ENCODE data around the gene CERT1.
"Not testable (repeated sequence)": the region's sequence is repeated elsewhere in the genome, so short reads cannot be mapped to it uniquely, and the experiment has no call there.

Gene CERT1

DNA sequence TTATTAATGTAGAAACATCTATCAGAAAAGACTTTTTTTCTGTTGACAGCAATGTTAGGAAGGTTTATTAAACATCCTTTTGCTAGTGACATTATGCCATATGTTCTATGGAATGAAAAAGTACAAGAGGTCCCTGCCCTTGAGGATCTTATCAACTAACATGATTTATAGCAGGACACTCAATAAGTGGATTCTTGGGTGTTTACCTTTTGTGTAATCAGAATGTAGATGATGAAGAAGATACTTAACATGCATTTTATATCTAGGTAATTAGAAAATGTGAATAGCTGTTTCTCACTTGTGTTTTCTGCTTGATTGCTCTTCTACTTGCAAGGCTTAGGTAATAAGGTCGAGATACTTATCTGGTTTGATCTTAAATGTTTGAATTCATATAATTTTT lies 169.5 kb downstream of the CERT1 start:
- DNase-seq = no peak

DNA sequence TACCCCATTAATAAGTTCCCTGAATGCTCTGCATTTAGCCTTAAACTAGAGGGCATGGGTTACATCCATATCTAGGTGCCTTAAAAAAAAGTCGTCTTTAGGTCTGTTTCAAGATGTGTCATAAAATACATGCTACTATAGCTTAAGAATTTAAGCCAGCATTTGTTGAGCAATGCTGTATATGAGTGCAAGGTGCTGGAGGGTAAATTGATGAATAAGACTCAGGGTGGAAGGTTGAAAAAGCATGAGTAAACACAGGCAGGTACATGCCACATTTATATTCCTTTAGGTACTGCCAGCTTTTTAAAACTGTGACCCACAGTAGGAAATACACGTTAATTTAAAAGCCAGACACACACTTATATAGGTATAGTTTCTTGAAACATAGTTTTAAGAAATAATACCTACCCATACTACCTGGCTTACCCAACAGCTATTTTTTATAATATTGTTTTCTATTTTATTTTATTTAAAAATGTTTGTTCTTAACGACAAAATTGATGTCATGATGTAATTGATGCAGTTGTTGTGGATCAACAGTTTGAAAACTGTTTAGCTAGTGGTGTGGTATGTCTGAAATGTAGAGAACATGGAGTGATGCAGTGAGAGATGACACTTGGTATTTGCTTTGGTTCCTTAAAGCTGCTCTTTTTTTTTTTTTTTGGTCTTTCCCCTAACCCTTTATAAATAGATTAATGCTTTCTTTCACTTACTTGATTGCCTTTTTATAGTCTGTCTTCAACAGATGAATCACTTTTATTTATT lies 170.5 kb downstream of the CERT1 start:
- no peak for DNase-seq

DNA sequence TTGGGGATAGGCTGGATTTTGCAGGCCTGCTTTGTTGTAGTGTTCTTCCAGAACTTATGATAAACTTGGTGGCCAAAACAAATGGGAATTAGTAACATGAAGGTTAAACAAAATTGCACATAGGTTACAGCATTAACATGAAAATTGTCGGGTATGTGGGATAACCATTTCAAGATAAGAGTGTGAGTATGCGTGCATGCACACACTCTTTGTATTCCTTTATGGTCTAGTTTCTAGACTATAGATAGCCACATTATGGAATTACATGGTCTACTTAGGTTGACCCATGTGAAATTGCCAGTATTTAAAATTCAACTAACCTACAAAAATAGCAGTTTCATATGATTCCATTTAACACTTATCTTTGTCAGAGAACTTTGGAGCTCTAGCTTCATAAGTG lies 173.0 kb downstream of the CERT1 start:
- DNase-seq = no peak

DNA sequence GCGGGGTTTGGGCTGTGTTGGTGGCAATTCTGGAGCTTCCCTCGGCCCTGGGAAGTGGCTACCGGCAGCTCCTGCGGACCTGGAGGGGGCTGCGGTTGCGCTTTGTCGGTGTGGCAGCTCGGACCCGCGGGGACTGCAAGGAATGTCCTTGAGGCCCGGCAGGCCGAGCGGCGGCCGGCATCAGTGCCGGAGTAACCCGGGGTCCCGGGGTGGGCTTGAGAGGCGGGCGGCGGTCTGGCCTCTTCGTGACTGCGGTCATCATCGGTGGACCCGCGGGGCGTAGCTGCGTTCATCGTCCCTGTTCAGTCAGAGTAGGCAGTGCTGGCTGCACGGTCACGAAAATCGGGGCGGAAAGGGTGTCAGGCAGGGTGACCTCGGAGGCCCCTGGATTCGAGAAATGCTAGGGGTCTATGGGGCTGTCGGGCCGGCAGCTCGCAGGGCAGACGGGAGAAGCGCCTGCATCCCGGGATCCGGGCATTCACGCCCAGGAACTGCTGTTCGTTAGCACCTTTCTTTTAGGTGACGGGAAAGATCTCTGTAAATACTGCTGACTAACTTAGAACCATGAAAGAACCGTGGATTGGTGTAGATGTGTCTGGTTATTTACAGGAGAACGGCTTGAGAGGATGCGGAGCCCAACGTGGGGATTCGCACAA lies 173.9 kb downstream of the CERT1 start:
- peak; percentile 25 for DNase-seq

DNA sequence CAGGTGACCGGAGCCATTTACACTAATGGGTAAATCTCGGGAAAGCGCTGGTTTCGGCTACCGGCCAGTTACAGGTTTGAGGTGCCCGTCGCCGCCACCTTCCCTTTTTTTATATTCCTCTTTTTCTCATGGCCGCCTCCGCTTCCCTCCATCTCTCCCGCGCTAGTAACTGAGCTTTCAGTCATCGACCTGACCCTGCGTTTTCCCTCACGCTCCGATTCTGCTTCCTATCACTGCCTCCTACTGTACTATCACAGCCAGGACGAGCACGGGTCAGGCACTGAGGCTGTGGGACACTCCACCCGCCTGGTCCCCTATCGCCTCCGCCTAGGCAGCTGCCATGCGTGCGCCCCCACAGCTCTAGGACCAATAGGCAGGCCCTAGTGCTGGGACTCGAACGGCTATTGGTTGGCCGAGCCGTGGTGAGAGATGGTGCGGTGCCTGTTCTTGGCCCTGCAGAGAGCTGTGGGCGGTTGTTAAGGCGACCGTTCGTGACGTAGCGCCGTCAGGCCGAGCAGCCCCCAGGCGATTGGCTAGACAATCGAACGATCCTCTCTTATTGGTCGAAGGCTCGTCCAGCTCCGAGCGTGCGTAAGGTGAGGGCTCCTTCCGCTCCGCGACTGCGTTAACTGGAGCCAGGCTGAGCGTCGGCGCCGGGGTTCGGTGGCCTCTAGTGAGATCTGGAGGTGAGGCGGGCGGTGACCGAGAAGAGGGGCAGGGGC lies 174.7 kb downstream of the CERT1 start, which contains the start of gene HMGCR:
Gene HMGCR, plus strand, starts transcription at position 606 of the 722 bp plus-strand sequence. CDS start 5,386 bp downstream, outside the sequence.
- peak; percentile 100 for DNase-seq

DNA sequence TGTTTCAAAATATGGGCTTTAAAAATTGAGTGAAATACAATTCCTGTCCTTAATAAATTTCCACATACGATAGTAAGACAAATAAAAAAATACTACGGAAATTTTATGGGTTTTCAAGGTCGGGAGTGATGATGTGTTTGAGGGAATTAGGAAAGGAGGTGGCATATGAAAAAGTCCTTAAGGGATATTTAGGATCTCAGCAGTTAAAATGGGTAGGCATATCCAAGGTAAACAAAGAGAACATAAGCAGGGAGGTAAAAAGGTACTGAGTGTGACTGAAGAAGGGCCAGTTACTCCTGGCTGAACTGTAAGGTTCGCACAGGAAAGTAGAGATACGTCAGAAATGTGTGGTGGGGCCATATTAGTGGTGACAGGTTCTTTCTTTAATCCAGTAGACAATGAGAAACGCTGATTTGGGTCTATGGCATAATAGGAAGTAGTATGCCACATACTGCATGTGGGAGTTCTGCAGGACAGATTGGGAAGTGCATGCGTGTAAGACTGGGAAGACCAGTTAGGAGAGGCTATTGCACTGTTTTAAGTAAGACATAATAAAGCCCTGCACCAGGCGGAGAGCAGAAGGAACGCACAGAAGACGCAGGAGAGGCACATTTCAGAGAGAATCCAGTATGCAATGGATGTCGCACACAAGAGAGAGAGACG lies 175.3 kb downstream of the CERT1 start:
- DNase-seq = peak; percentile 71

DNA sequence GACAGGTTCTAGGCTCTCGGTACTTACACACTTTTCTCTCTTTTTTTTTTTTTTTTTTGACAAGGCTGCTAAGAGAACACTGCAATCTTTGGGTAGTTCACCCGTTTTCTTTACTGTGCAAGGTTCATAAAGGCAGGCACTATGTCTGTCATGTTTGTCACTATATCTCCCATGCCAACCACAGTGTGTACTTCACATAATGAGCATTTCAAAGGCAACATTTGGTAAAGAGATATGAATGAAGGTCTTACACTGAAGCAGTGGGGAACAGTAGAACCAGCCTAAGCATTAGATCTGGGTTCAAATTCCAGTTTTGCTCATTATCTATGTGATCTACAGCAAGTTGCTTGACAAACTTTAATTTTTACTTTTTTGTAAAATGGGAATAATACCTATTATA lies 175.9 kb downstream of the CERT1 start:
- DNase-seq = peak; percentile 19

DNA sequence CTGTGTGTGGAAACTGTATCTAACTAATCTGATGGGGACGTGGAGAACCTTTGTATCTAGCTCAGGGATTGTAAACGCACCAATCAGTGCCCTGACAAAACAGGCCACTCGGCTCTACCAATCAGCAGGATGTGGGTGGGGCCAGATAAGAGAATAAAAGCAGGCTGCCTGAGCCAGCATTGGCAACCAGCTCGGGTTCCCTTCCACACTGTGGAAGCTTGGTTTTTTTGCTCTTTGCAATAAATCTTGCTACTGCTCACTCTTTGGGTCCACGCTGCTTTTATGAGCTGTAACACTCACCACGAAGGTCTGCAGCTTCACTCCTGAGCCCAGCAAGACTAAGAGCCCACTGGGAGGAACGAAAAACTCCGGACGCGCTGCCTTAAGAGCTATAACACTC lies 177.0 kb downstream of the CERT1 start:
- DNase-seq = not testable (repeated sequence)

DNA sequence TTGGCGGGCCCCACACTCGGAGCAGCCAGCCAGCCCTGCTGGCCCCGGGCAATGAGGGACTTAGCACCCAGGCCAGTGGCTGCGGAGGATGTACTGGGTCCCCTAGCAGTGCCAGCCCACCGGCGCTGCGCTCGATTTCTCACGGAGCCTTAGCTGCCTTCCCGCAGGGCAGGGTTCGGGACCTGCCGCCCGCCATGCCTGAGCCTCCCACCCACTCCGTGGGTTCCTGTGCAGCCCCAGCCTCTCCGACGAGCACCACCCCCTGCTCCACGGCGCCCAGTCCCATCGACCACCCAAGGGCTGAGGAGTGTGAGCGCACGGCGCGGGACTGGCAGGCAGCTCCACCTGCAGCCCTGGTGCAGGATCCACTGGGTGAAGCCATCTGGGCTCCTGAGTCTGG lies 177.7 kb downstream of the CERT1 start:
- DNase-seq = not testable (repeated sequence)

DNA sequence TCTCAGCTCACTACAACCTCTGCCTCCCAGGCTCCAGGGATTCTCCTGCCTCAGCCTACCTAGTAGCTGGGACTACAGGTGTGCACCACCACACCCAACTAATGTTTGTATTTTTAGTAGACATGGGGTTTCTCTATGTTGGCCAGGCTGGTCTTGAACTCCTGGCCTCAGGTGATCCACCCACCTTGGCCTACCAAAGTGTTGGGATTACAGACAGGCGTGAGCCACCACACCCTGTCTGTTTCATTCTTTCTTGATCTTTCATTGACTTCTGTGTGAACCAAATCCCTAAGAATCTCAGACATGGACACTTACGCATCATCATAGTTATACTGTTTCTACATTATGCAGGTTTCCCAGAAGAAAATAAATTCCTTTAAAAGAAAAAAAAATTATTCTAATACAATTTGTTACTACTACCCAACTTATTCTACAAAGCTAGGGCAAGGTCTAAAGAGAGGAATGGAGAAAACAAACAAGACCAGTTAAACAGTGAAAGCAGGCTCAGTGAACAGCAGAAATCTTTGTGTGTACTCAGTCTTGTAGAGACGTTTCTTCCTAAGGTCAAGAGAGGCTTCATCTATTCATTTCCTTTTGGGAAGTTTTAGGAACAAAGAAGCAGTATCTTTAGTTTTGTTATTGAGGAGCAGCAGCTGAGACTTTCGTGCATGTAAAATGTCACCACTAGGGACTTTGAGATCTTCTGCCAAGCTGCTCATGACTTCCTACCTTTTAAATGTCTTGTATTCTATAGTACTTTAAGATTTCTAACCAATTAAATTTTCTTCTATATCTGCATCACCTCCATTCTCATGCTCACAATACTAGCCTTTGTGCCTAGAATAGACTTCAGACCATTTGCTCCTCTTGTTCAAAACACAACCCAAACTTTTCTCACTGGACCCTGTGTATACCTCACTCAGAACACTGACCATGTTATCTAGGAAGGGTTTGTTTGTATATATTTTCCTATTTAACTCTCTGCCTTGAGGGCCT lies 180.0 kb downstream of the CERT1 start:
- DNase-seq = no peak

DNA sequence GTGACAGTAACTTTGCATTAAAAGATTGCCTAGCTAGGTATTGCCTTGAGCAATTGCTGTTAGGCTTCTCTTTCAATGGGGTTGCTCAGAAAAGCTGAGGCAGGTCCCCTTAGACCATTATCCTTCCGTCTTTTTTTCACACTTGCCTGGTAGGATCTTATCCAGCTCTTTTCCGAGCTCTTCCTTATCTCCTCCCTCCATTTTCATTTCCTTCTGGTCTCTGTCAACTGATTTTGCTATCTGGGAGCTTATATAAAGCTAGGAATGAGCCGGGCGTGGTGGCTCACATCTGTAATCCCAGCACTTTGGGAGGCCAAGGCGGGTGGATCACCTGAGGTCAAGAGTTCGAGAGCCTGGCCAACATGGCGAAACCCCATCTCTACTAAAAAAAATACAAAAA lies 181.0 kb downstream of the CERT1 start:
- DNase-seq = no peak
